GM10266 (cell line): ENCODE results near the gene FMC1.

Experiments used
- DNase-seq: peaks from one replicate; pipeline ENCODE4 v3.0.0; 2012; ENCODE audit errors: extremely low spot score
- CTCF ChIP-seq: IDR thresholded peaks from 2 replicates; pipeline ENCODE4 v1.5.1; 2012; ENCODE audit warnings: mild to moderate bottlenecking, low read depth; ENCODE audit not compliant: control insufficient read depth, insufficient read depth; ENCODE audit errors: missing control alignments

The FMC1 gene

DNA sequence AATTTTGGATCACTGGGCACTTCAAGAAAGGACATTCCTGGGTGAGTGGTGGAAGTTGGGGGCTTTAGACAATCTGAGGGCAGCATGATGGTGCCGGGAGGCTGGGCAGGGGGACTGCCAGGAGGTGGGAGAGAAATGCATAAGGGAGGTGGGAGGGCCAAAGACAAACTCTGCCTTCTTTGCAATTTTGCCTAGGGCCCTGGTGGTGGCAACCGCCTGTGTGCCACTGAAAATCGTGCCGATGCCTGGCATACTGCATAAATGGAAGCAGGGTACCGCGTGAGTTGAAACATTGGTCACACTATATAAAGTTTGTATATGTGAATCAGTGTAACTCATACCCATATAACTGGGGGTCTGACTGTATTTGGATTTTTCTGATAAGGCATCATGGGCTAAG, 21.8 kb downstream of the FMC1 start:
- no peak for TF ChIP-seq CTCF
- no peak for DNase-seq

GRCh38 chr7:139365336-139365735, 24.2 kb downstream of the FMC1 start:
- DNase-seq: no peak
- TF ChIP-seq CTCF: no peak

DNA sequence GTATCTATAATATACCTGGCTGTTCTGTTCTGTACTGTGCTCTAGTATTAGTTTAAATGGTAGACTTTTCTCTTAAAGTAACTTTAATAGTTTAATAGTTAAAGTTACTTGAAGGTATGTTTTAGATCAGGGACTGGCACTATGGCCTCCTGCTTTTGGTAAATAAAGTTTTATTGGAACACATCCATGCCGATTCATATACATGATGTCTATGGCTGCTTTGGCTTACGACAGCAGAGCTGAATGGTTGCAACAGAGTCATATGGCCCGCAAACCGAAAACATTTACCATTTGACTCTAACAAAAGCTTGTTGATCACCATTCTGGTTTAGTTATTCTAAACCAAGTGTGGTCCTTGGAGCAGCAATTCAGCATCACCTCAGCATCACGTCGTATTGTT, 25.3 kb downstream of the FMC1 start:
- no peak for TF ChIP-seq CTCF
- DNase-seq: no peak

DNA sequence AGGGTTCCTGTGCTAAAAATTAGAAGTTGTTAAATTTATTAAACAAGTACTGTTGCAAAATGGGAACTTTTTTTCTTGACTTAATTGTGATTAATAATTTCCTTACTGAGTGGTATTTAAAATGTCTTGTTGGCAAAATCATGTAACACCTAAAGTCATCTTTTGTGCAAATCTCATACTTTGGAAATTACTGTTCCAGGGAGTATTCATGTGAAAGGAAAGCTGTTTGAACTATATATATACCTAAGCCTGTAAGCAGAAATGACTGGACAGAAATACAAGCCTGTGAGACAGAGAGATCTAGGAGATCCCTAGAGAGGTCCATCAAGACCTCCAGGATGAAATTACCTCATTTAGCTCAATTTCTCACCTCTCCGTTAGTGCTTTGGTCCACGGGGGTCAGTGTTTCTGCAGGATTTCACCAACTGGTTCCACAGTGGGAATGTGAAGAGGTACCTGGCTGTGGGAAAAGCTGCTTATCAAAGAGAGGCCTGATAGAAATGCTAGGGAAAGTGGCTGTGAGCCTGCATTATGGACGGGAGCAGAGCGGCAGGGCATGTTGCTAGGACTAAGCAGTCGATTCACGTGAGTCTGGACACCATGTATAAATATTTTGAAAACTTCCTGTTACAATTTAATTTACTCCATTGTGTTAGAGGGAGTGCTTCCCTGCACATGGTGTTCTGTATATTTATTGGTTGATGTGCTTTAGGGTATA, 26.5 kb downstream of the FMC1 start:
- no peak for TF ChIP-seq CTCF
- no peak for DNase-seq

DNA sequence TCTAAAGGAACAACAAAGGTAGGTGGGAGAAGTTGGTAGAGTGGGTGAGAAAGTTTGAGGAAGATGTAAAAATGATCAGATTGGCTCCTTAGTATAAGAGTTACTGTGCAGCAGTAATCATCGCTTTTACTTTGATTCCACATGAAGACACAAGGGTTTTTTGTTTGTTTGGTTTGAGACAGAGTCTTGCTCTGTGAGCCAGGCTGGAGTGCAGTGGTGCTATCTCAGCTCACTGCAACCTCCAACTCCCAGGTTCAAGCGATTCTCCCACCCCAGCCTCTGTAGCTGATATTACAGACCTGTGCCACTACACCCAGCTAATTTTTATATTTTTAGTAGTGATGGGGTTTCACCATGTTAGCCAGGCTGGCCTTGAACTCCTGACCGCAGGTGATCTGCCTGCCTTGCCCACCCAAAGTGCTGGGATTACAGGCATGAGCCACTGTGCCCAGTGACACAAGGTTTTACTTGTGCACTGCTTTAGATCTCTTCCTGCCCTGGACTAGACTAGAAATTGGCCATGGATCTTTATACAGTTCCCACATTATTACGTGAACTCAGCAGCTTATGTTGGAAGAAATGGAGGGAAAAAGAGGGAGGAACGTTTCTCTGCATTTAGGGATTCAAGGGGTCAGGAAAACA, 29.3 kb downstream of the FMC1 start:
- no peak for TF ChIP-seq CTCF
- no peak for DNase-seq

DNA sequence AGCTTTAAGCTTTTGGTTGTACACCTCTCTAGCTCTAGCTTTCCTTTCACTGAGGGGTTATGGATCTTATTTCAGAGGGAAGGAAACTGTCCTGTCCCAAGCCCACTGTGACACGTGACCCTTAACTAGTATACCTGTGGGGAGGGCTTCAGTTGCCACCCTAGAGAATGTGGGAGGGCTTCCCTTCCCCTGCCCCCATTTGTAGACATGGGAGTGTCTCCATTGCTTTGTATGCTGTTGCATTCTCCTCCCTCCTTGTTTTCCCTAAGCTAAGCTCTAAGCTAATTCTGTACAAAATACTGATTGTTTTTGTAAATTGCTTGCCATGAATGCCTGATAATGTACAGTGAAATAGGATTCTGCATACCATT, 29.8 kb downstream of the FMC1 start:
- TF ChIP-seq CTCF: no peak
- no peak for DNase-seq

- no peak for DNase-seq
- TF ChIP-seq CTCF: no peak
Observed at GRCh38 chr7:139374246-139374645, 33.1 kb downstream of the FMC1 start.
